ENCODE results near the gene TMEM184A. TPM values are rescaled to one million over a fixed set of nuclear protein-coding genes. Genes with fewer than 3 reads are reported as not detected.

TMEM184A gene
- total RNA-seq, 2 experiments from 2014 or later = not detected

DNA sequence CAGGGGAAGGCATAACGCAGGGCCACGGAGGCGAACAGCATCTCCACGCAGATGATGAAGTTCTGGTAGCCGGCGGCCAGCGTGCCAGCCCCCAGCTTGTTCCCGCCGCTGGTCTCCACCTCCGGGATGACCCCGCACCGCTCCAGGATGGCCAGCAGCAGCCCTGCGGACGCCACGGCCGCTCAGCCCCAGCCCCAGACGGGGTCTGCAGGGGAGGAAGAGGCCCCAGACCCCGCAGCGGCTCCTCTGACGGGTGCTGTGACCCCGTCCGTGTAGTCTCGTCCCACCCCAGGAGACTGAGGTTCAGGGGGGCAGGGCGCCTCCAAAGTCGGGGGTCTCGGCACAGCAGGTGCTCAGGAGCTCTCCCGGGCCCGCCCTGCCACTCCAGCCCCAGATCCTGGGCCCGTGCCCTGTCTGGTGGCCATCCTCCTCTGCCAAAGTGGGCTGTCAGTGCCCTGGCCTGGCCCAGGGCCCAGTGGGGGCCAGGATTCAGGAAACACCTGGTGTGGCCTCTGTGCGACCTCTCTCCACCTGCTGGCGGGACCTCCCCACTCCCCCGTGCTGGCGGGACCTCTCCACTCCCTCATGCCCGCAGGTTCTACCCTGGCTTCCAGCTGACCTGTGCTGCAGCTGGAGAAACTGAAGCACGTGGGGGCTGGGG lies 8.1 kb downstream of the TMEM184A start:
- CTCF ChIA-PET = no interaction called here
- no peaks in the 10 kb centered on the region for H3K36me3 Mint-ChIP-seq

DNA sequence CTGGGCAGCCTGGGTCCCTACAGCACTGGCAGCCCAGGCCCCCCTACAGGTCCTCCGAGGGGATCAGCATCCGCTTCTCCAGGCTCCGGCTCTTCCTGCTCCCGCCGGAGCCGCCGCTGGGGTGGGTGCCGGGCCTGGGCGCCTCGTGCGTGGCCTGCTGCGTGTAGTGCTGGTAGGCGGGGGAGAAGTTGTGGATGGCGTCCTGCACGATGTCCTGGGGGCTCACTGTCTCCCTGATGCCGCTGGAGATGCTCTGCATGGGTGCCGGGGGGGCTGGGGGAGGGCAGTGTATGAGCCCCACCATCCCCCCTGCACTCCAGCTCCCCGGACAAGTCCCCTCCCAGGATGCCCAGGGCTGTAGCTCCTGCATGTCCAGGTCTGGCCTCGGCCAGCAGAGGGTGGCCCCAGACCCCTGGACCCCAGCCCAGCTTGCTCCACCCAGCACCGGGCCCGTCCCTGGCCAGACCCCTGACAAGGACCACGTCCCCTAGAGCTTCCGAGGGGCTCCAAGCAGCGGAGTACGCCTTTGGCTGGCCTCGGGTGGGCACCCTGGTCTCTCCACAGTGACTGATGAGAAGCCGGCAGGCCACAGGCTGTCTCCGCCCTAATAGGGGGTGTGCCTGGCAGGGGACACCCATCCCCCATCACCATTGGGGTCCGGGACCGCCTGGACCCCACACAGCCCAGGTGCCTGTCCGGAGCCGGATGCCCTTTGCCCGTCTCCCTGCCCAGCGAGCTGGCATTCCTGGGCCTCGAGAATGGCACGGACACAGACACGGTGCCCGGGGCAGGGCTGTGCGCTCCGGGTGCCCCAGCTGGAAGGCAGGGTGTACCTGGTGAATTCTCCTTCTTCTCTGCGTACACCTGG lies 8.9 kb downstream of the TMEM184A start:
- no peak overlapping the region for H3K4me3 Mint-ChIP-seq
- no peaks in the 10 kb centered on the region for H3K4me1 Mint-ChIP-seq
- H3K36me3 Mint-ChIP-seq = no peaks in the 10 kb centered on the region
- no peak overlapping the region for H3K27ac Mint-ChIP-seq
- DNase-seq = no peak
- no peaks in the 10 kb centered on the region for H3K9me3 Mint-ChIP-seq (ENCODE audit: low read depth)
- ATAC-seq = no peak
- CTCF ChIA-PET = no interaction called here
- H3K27me3 Mint-ChIP-seq = no peaks in the 10 kb centered on the region

More for the DNA sequence above, 8.1 kb downstream of the TMEM184A start:
- H3K4me1 Mint-ChIP-seq = no peaks in the 10 kb centered on the region
- ATAC-seq = no peak
- no peak overlapping the region for H3K4me3 Mint-ChIP-seq
- H3K27me3 Mint-ChIP-seq = no peaks in the 10 kb centered on the region
- H3K9me3 Mint-ChIP-seq (ENCODE audit: low read depth) = no peaks in the 10 kb centered on the region
- no peak overlapping the region for H3K27ac Mint-ChIP-seq
- no peak for DNase-seq

DNA sequence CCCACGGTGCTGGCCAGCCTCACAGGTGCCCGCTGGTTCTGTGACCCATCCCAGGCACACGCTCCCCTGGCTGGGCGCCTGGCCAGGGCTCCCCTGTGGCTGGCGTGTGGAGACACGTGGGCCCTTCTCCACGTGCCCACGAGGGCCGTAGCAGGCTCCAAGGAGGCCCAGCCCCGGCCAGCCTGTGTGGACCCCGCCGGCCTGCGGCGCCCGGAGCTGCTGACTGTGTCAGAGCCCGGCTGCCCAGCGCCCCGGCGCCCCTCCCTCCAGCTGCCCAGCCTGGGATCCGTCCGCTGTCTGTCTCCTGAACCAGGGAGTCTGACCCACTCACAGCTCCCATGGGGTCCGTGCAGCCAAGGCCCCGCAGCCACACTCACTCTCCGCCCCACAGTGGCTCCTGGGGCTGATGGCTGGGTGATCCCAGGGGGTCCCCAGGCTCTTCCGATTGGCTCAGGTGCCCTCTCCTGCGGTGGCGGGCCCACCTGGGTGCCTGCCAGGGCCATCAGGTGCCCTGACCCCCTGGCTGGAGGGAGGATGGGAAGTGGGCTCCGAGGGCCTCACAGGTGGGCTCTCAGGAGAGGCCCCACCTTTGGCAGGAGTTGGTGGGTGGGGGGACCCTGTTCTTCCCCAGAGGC lies 9.6 kb downstream of the TMEM184A start:
- Mint-ChIP-seq H3K4me3 (no peak overlapping the region), H3K9me3 (ENCODE audit: low read depth) (no peaks in the 10 kb centered on the region), H3K4me1 (no peaks in the 10 kb centered on the region), H3K36me3 (no peaks in the 10 kb centered on the region), H3K27ac (no peak overlapping the region), H3K27me3 (no peaks in the 10 kb centered on the region)
- peak; percentile 20 for ATAC-seq
- DNase-seq = no peak
- CTCF ChIA-PET = no interaction called here

DNA sequence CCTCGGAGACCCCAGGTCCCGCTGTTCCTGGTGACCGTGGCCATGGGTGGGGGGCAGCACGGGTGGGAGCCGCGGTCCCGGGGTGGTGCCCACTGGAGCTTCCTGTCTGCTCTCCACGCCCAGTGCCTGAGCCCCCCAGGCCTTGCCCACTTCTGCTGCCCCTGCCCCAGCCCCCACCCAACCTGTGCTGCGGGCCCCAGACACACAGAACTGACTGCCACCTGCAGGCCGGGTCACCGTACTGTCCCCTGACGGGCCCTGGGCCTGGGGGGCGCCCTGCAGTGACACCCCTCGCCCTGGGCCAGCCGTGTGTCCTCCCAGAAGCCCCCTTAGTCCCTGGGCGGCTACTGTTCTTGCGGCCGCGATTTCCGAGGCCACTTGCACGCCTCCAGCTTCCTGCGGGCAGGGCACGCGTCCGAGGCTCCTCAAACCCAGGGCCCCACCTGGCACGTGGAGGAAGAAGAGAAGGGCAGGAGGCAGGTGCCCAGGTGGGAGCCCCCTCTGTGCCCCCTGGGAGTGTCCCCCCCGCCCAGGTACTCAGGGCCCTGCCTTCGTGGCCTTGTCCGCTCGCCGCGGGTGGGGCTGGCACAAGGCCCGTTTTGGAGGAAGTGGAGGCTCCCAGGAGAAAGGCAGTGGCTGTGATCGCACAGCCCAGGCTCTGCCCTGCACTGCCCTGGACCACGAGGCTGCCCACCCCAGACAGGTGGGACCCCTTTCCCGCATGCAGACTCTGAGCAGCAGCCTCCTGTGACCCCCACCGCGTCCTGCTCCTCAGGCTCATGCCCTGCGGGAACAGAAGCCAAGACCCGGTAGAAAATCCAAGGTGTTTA lies 10.4 kb downstream of the TMEM184A start:
- H3K27me3 Mint-ChIP-seq = no peaks in the 10 kb centered on the region
- peaks cover 6% of the 10 kb centered on the region for H3K36me3 Mint-ChIP-seq
- no peak for ATAC-seq
- no peak overlapping the region for H3K4me3 Mint-ChIP-seq
- no peak overlapping the region for H3K27ac Mint-ChIP-seq
- no peak for DNase-seq
- CTCF ChIA-PET = no interaction called here
- no peaks in the 10 kb centered on the region for H3K4me1 Mint-ChIP-seq
- no peaks in the 10 kb centered on the region for H3K9me3 Mint-ChIP-seq (ENCODE audit: low read depth)

DNA sequence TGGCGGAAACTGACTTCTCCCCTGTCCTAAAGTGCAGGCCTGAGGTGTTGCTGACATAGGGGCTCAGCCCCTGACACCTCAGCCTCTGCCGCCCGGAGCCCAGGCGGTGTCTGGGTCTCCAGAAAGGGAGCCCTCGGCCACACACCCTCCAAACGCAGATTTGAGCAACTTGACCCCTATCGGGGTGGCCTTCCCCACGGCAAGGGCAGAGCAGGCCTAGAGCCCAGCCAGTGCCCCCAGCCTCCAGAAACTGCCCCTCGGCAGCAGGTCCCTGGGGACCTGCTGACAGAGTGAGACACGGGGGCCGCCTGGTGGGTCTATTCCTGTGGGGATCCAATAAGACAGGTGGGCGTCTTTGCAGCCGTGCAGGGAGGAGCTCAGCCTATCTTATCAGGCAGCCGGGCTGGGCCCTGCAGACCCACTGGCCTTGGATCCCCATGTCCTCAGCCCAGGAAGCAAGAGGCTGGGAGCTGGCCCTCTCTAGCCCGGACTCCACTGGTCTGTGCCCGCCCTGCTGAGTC lies 11.0 kb downstream of the TMEM184A start:
- Mint-ChIP-seq H3K4me3 (no peak overlapping the region), H3K9me3 (ENCODE audit: low read depth) (no peaks in the 10 kb centered on the region), H3K27ac (no peak overlapping the region), H3K4me1 (no peaks in the 10 kb centered on the region), H3K27me3 (no peaks in the 10 kb centered on the region), H3K36me3 (peaks cover 8% of the 10 kb centered on the region)
- CTCF ChIA-PET = no interaction called here
- no peak for ATAC-seq
- no peak for DNase-seq

DNA sequence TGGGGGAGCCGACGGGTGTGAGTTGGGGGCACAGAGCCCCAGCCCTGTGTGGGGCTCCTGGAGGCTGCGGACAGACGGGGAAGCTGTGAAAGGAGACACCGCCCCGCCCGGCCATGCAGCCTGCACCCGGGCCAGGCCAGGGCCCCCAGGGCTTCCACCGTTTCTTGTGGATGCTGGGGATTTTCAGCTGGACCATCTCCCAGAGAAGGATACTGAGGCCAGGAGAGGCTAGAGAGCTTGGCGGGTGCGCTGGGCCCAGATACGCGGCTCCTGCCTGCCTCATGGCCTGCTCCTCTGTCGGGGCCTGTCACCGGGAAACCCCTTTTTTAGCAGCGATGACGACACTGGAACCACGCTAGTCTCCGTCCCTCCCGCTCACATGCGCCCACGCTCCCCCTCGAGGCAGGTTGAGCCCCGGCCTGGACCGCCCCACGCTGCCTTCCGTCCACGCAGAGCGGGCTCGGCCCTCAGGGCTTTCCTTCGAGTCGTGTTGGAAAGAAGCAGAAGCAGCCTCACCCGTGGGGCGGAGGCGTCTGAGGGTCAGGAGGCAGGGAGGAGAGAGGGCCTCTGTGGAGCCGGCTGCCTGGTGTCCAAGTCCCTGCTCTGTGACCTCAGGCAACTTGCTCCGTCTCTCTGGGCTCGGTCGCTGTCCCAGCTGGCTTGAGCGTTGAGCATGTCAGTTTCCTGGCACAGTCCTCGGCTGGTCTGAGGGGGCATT lies 11.7 kb downstream of the TMEM184A start:
- DNase-seq (no peak), ATAC-seq (no peak)
- Mint-ChIP-seq H3K4me1 (no peaks in the 10 kb centered on the region), H3K9me3 (ENCODE audit: low read depth) (no peaks in the 10 kb centered on the region), H3K27ac (no peak overlapping the region), H3K4me3 (no peak overlapping the region), H3K27me3 (no peaks in the 10 kb centered on the region), H3K36me3 (peaks cover 9% of the 10 kb centered on the region)
- CTCF ChIA-PET = no interaction called here

DNA sequence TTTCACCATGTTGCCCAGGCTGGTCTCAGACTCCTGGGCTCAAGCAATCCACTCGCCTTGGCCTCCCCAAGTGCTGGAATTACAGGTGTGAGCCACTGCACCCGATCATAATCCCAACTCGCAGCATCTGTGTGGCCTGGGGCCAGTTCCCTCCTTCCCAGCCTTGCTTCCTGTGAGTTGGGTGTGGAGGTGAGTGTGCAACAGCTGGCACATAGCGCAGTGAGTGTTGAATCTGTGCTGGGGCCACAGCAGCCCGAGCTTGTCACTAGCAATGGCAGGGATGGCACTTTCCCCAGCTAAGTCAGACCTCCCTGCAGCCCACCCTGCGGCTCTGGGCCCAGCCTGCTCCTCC lies 12.2 kb downstream of the TMEM184A start:
- H3K36me3 Mint-ChIP-seq = peaks cover 9% of the 10 kb centered on the region
- DNase-seq (no peak), ATAC-seq (no peak)
- CTCF ChIA-PET = no interaction called here
- H3K4me1 Mint-ChIP-seq = no peaks in the 10 kb centered on the region
- H3K27ac Mint-ChIP-seq = no peak overlapping the region
- H3K4me3 Mint-ChIP-seq = no peak overlapping the region
- no peaks in the 10 kb centered on the region for H3K27me3 Mint-ChIP-seq
- H3K9me3 Mint-ChIP-seq (ENCODE audit: low read depth) = no peaks in the 10 kb centered on the region

DNA sequence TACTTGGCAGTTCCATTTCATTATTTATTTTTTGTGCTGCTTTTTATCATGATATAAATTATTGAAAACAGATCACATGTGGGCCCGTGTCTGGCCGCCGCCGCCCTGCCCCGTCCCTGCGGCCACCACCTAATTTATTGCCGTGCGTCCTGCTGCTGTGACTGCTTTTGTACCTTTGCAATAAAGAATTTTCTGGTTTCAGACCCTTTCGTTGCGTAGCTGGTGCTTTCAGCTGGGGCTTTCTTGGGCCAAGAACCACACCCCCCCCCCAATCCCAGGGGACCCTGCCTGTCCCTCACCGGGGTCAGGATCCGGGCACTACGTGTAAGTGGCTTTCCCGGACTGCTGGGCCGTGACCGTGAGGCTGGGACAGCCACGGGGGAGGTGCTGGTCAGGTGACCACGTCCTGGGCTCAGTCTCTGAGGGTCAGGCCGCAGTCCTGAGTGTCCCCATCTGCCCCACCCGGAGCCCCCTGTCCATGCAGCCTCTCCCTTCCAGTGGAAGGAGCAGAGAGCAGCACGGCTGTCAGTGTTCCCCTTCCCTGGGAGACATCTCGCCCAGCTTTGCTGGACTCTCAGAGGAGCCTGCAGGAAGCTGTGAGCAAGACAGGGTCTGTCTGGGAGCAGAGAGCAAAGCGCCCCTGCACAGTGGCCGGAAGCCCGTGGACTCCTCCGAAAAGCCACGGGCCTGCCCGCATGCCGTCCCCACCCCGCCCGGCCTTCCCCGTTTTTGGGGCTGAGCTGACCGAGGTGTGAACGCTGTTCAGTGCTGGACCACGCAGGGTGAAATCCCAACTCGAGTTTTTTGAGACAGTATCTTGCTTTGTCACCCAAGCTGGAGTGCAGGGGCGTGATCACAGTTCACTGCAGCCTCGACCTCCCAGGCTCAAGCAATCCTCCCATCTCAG lies 12.9 kb downstream of the TMEM184A start:
- Mint-ChIP-seq H3K36me3 (peaks cover 9% of the 10 kb centered on the region), H3K27ac (no peak overlapping the region), H3K27me3 (no peaks in the 10 kb centered on the region), H3K4me3 (no peak overlapping the region), H3K9me3 (ENCODE audit: low read depth) (no peaks in the 10 kb centered on the region), H3K4me1 (no peaks in the 10 kb centered on the region)
- DNase-seq = no peak
- ATAC-seq = no peak
- CTCF ChIA-PET = no interaction called here

DNA sequence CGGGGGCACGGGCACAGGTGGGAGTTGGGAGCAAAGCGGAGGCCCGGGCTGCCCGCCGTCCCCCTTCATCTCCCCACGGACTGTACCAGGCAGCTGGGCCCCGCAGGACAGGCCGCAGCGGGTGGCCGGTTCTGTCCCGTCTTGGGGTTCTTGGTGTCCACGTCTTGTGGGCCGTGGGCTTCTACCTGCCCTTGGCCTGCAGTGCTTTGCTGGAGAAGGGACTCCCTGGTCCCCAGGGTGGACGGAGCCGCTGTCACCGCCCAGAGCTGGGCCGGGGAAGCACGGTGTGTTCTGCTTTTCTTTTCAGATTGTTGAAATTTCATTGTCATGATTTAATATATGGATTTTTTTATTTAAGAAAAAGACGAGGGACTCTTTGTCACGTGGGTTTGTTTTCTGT lies 13.7 kb downstream of the TMEM184A start:
- H3K4me3 Mint-ChIP-seq = no peak overlapping the region
- DNase-seq = no peak
- no peaks in the 10 kb centered on the region for H3K9me3 Mint-ChIP-seq (ENCODE audit: low read depth)
- peaks cover 2% of the 10 kb centered on the region for H3K4me1 Mint-ChIP-seq
- CTCF ChIA-PET = no interaction called here
- H3K27ac Mint-ChIP-seq = no peak overlapping the region
- peaks cover 11% of the 10 kb centered on the region for H3K36me3 Mint-ChIP-seq
- H3K27me3 Mint-ChIP-seq = no peaks in the 10 kb centered on the region
- ATAC-seq = no peak

DNA sequence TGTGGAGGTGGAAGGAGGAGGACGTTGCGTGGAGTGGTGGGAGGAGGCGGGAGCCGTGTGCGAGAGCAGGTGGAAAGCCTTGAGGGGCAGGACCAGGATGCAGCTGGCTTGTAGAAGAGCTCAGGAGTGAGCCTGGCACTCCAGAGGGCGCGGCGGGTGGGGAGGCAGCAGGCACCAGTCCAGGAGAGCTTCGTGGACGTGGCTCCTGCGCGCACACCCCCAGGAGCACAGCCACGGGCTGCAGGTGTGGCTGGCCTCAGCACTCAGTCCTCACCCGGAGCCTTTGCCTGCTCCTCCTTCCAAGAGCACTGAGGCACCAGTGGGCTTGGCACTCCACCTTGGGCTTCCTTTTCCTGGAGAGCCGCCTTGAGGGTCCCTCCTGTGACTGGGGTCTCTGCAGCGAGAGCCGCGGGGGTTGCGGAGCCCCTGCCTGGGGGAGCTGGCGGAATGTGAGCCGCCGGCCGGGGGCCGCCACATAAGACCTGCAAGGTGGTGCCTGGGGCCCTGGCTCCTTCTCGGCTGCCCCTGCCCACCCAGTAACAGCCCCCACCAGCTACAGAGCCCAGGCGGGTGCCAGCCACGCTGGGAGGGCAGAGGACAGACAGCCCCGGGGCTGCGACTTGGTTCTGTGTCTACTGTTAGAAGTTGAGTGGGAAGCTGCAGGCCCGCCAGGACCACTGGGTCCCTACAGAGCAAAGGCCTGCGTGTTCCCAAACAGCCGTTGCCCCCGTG lies 14.4 kb downstream of the TMEM184A start:
- peaks cover 2% of the 10 kb centered on the region for H3K4me1 Mint-ChIP-seq

DNA sequence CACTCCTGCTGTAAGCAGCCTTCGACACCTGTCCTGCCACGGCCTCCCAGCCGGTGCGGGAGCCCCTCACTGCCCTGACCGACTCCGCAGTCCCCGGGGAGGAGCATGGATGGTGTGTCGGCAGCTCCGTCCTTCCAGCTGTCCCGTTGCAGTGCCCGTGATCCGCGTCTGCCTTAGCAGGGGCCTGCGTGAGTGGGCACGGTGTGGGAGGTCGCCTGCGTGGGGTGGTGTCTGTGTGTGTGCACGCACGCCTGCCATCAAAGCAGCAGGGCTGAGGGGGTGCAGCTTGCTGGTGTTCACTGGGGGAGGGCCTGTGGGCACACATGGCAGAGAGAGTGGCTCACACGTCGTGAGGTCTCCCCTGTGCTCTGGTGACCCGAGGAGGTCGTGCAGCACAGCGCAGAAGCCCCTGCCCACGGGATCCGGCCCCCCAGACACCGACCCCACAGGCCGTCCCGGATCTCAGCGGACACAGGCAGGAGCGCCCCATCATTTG lies 15.2 kb downstream of the TMEM184A start:
- CTCF ChIA-PET = no interaction called here
- Mint-ChIP-seq H3K36me3 (peaks cover 11% of the 10 kb centered on the region), H3K4me3 (no peak overlapping the region), H3K9me3 (ENCODE audit: low read depth) (no peaks in the 10 kb centered on the region), H3K27ac (no peak overlapping the region), H3K27me3 (no peaks in the 10 kb centered on the region), H3K4me1 (peaks cover 2% of the 10 kb centered on the region)
- ATAC-seq (no peak), DNase-seq (no peak)

More for the DNA sequence above, 14.4 kb downstream of the TMEM184A start:
- no peaks in the 10 kb centered on the region for H3K9me3 Mint-ChIP-seq (ENCODE audit: low read depth)
- H3K27me3 Mint-ChIP-seq = no peaks in the 10 kb centered on the region
- ATAC-seq = no peak
- CTCF ChIA-PET = no interaction called here
- no peak for DNase-seq
- no peak overlapping the region for H3K27ac Mint-ChIP-seq
- H3K4me3 Mint-ChIP-seq = no peak overlapping the region
- peaks cover 11% of the 10 kb centered on the region for H3K36me3 Mint-ChIP-seq

Measured in activated CD8-positive, alpha-beta memory T cell treated with anti-CD3 and anti-CD28 coated beads, Interleukin-2, amount 10 ng/mL, durations not matched to agents 7 days and 5 days (primary cell).